Measurements from ENCODE around the gene DAG1.
A peak's percentile ranks its signal among the peaks of the same experiment; 100 is the strongest.

DAG1 gene

GRCh38 chr3:49497606-49498005 lies 27.5 kb downstream of the DAG1 start:
- H3K4me3 Mint-ChIP-seq: no peak overlapping the region
- no peaks in the 10 kb centered on the region for H3K27me3 Mint-ChIP-seq
- H3K27ac Mint-ChIP-seq: no peak overlapping the region
- DNase-seq (no peak), ATAC-seq (no peak)
- no peaks in the 10 kb centered on the region for H3K9me3 Mint-ChIP-seq
- H3K4me1 Mint-ChIP-seq: peaks cover 43% of the 10 kb centered on the region

GRCh38 chr3:49498239-49498638 lies 28.2 kb downstream of the DAG1 start:
- Mint-ChIP-seq H3K4me3 (no peak overlapping the region), H3K27ac (no peak overlapping the region), H3K9me3 (no peaks in the 10 kb centered on the region), H3K4me1 (peaks cover 43% of the 10 kb centered on the region), H3K27me3 (no peaks in the 10 kb centered on the region)
- no peak for DNase-seq
- no peak for ATAC-seq

GRCh38 chr3:49498648-49499047 lies 28.6 kb downstream of the DAG1 start:
- Mint-ChIP-seq H3K27me3 (no peaks in the 10 kb centered on the region), H3K9me3 (no peaks in the 10 kb centered on the region), H3K4me3 (no peak overlapping the region), H3K4me1 (peaks cover 41% of the 10 kb centered on the region), H3K27ac (no peak overlapping the region)
- DNase-seq (no peak), ATAC-seq (no peak)

- Mint-ChIP-seq H3K27me3 (no peaks in the 10 kb centered on the region), H3K9me3 (no peaks in the 10 kb centered on the region), H3K4me3 (no peak overlapping the region), H3K4me1 (peaks cover 29% of the 10 kb centered on the region), H3K27ac (no peak overlapping the region)
- no peak for DNase-seq
- peak; percentile 18 for ATAC-seq
Observed at GRCh38 chr3:49500205-49500731, 30.2 kb downstream of the DAG1 start.

GRCh38 chr3:49500732-49501609 lies 30.9 kb downstream of the DAG1 start:
- Mint-ChIP-seq H3K27me3 (no peaks in the 10 kb centered on the region), H3K27ac (no peak overlapping the region)

GRCh38 chr3:49501842-49502241 lies 31.8 kb downstream of the DAG1 start:
- H3K9me3 Mint-ChIP-seq: no peaks in the 10 kb centered on the region
- H3K4me1 Mint-ChIP-seq: peaks cover 28% of the 10 kb centered on the region
- no peaks in the 10 kb centered on the region for H3K27me3 Mint-ChIP-seq
- H3K27ac Mint-ChIP-seq: no peak overlapping the region
- H3K4me3 Mint-ChIP-seq: no peak overlapping the region
- DNase-seq: no peak
- ATAC-seq: no peak

More at GRCh38 chr3:49500732-49501609, 30.9 kb downstream of the DAG1 start:
- DNase-seq: no peak
- H3K4me1 Mint-ChIP-seq: peaks cover 25% of the 10 kb centered on the region
- peak; percentile 67 for ATAC-seq
- no peaks in the 10 kb centered on the region for H3K9me3 Mint-ChIP-seq
- H3K4me3 Mint-ChIP-seq: no peak overlapping the region

- no peaks in the 10 kb centered on the region for H3K27me3 Mint-ChIP-seq
- no peak overlapping the region for H3K4me3 Mint-ChIP-seq
- no peak for DNase-seq
- ATAC-seq: no peak
- peak overlapping the region in 1 of 2 donors; percentile 48 for H3K27ac Mint-ChIP-seq
- no peaks in the 10 kb centered on the region for H3K9me3 Mint-ChIP-seq
- H3K4me1 Mint-ChIP-seq: peaks cover 22% of the 10 kb centered on the region
Observed at GRCh38 chr3:49506906-49507305, 36.8 kb downstream of the DAG1 start.

- Mint-ChIP-seq H3K9me3 (no peaks in the 10 kb centered on the region), H3K27me3 (no peaks in the 10 kb centered on the region), H3K27ac (no peak overlapping the region), H3K4me3 (no peak overlapping the region), H3K4me1 (peaks cover 16% of the 10 kb centered on the region)
- DNase-seq (no peak), ATAC-seq (no peak)
Observed at GRCh38 chr3:49509028-49509561, 39.0 kb downstream of the DAG1 start.

- H3K27ac Mint-ChIP-seq: no peak overlapping the region
- H3K4me1 Mint-ChIP-seq: peaks cover 16% of the 10 kb centered on the region
- ATAC-seq (no peak), DNase-seq (no peak)
- H3K27me3 Mint-ChIP-seq: no peaks in the 10 kb centered on the region
- H3K9me3 Mint-ChIP-seq: no peaks in the 10 kb centered on the region
- no peak overlapping the region for H3K4me3 Mint-ChIP-seq
Observed at GRCh38 chr3:49511639-49512038, 41.6 kb downstream of the DAG1 start.

- Mint-ChIP-seq H3K4me3 (no peak overlapping the region), H3K27me3 (no peaks in the 10 kb centered on the region), H3K4me1 (peaks cover 11% of the 10 kb centered on the region), H3K9me3 (no peaks in the 10 kb centered on the region), H3K27ac (peak overlapping the region in 1 of 2 donors; percentile 25)
- DNase-seq (no peak), ATAC-seq (no peak)
Observed at GRCh38 chr3:49512781-49513355, 42.8 kb downstream of the DAG1 start.

- DNase-seq (no peak), ATAC-seq (no peak)
- no peak overlapping the region for H3K4me3 Mint-ChIP-seq
- no peaks in the 10 kb centered on the region for H3K9me3 Mint-ChIP-seq
- H3K4me1 Mint-ChIP-seq: peaks cover 9% of the 10 kb centered on the region
- H3K27me3 Mint-ChIP-seq: no peaks in the 10 kb centered on the region
- H3K27ac Mint-ChIP-seq: no peak overlapping the region
Observed at GRCh38 chr3:49513494-49514124, 43.5 kb downstream of the DAG1 start.

- Mint-ChIP-seq H3K27ac (no peak overlapping the region), H3K4me1 (peaks cover 26% of the 10 kb centered on the region), H3K4me3 (no peak overlapping the region), H3K9me3 (no peaks in the 10 kb centered on the region), H3K27me3 (no peaks in the 10 kb centered on the region)
- no peak for DNase-seq
- ATAC-seq: no peak
Observed at GRCh38 chr3:49518016-49518415, 47.9 kb downstream of the DAG1 start.

GRCh38 chr3:49518441-49518840 lies 48.4 kb downstream of the DAG1 start:
- H3K4me1 Mint-ChIP-seq: peaks cover 26% of the 10 kb centered on the region
- H3K9me3 Mint-ChIP-seq: no peaks in the 10 kb centered on the region
- ATAC-seq (no peak), DNase-seq (no peak)
- H3K27ac Mint-ChIP-seq: no peak overlapping the region
- no peak overlapping the region for H3K4me3 Mint-ChIP-seq
- H3K27me3 Mint-ChIP-seq: no peaks in the 10 kb centered on the region

- DNase-seq: no peak
- peaks cover 26% of the 10 kb centered on the region for H3K4me1 Mint-ChIP-seq
- no peak overlapping the region for H3K27ac Mint-ChIP-seq
- ATAC-seq: no peak
- H3K27me3 Mint-ChIP-seq: no peaks in the 10 kb centered on the region
- no peak overlapping the region for H3K4me3 Mint-ChIP-seq
- no peaks in the 10 kb centered on the region for H3K9me3 Mint-ChIP-seq
Observed at GRCh38 chr3:49519296-49519695, 49.2 kb downstream of the DAG1 start.

GRCh38 chr3:49519916-49520385 lies 49.9 kb downstream of the DAG1 start:
- Mint-ChIP-seq H3K4me1 (peaks cover 26% of the 10 kb centered on the region), H3K4me3 (no peak overlapping the region), H3K27me3 (no peaks in the 10 kb centered on the region)

More at GRCh38 chr3:49519916-49520385, 49.9 kb downstream of the DAG1 start:
- no peak for DNase-seq
- no peaks in the 10 kb centered on the region for H3K9me3 Mint-ChIP-seq
- no peak overlapping the region for H3K27ac Mint-ChIP-seq
- ATAC-seq: no peak
